Sigmoid colon (tissue), 4 donors: ENCODE data around the gene CHTF18.

ENCODE experiments used
- CTCF ChIP-seq, 4 experiments: fragments of 450-650 bp in 3 of 4; fragments of 200-600 bp in 1 of 4; IDR thresholded peaks; one replicate each; pipeline ENCODE4 v1.5.1; 2016 to 2019; ENCODE audit warnings: antibody characterized with exemption in 4 of 4, mild to moderate bottlenecking in 3 of 4, moderate library complexity in 2 of 4
- EP300 ChIP-seq, 4 donors: sonication (generic); formaldehyde crosslinking; IDR thresholded peaks; one replicate each; pipeline ENCODE4 v1.6.1; 2017; ENCODE audit warnings: antibody characterized with exemption in 4 of 4
- POLR2A ChIP-seq, 2 donors: fragments of 450-650 bp; IDR thresholded peaks; one replicate each; pipeline ENCODE4 v1.6.1; 2016; ENCODE audit warnings: antibody characterized with exemption in 2 of 2, mild to moderate bottlenecking in 2 of 2, moderate library complexity in 2 of 2
- POLR2AphosphoS5 ChIP-seq, 4 donors: sonication (generic); formaldehyde crosslinking; IDR thresholded peaks; one replicate each; pipeline ENCODE4 v1.6.1; 2017; ENCODE audit warnings: antibody characterized with exemption in 4 of 4

GRCh38 chr16:813204-813915 is 24.9 kb downstream of the CHTF18 start:
- TF ChIP-seq EP300 (IDR thresholded peaks at IDR 0.05), result no peak
- peak in 3 of 4 experiments; percentile 22 to 57 (median 23) for TF ChIP-seq CTCF (IDR thresholded peaks at IDR 0.05)
- no peak for TF ChIP-seq POLR2AphosphoS5 (IDR thresholded peaks at IDR 0.05)
- no peak for TF ChIP-seq POLR2A (IDR thresholded peaks at IDR 0.05)
